ENCODE data around the gene PPFIA2. TPM values are rescaled to one million over a fixed set of nuclear protein-coding genes. Genes with fewer than 3 reads are reported as not detected.

The PPFIA2 gene
- total RNA-seq: not detected in 2 replicates

DNA sequence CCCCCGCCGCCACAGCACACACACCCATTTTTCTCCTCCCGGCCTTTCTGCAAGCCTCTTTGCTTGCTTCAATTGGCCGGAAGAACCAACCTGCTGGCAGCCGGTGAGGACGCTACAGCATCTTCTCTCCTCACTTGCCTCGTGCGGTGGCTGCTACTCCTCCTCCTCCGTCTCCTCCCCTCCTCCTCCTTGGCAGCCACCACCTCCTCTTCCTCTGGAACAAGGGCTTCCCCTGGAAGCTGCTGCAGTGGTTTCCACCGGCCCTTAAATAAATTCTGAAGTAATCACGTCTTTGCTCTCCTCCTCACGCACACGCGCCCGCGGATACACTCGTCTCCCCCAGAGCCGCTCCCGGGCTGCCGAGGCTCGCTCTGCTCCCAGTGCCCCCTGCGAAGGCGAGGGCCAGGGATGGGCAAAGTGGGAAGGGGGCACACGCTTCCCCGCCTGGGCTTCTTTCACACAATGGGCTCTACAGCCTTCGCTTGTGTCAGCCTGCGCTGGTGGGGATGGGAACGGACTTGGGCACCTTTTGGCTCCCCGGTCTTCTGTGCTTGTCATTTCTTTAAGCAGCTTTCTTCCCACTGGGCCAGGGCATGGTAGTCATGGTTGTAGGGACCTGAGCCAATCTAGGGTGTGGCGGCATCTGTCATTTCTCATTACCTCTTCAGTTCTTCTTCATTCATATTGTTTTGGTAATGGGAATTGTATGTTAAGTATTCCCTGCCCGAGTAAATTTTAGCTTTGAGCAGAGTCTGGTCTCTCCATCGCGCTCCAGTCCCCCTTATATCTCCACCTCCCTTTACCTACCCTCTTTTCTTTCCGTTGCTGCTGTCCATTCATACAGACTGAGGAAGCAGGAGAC, at the start of gene PPFIA2:
Gene PPFIA2 (minus strand): TSS at position 161 of the 862 bp plus-strand sequence.
- intact Hi-C loops (cut with micrococcal nuclease): no loop called here

DNA sequence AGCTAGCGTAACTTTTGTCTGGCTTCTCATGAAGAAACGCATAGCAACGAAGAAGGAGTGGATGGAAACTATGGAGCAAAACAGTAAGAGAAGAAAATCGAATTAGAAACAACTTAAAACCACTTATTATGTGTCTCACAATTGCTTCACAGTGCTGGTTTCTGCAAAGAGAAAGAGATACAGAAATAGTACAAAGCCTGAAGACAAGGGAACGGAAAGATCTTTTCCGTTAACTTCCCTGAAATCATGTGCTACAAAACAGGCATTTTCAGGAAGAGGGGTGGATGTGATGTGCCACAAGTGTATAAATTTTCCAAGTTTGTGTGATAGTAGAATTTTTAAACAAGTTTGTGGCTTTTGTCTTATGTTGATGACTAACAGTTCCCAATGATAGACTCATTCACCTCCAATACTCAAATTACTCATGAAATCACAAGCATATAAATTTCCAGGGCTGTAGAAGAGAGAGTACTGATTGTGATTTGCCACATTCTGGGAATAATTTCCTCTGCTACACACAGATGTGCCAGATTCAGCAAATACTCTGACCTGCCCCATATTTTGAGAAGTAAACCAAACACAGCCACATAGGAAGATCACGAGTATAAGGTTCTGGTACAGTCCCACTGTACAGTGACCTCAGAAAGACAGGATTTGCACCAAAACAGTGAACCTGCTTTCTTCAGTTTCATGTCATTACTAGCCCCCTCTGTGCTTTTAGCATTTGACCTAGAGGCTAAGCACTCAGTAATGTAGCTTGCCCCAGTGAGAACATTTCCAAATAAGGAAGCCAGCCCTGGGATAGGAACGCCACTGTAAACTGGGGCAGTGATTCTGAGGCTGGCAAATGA, 41.4 kb upstream of the PPFIA2 start:
- intact Hi-C loops (cut with micrococcal nuclease): no loop called here

DNA sequence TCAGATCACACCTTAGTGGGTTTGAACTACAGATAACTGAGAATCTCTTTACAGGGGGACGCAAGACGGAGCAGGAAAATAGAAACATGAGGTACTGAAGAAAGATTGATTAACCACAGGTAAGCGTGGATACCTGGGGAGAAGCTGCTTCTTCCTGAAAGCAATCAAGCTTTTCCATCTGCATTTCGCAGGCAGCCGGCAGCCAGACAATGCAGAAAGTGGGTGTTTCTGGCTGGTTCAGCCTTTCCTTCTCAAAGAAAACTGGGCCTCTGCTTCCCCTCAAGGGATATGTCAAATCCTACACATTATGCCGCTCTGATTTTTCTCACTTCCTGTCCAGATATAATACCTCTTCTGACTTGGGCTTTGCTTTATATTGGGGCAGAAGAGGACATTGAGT, 39.1 kb upstream of the PPFIA2 start:
- intact Hi-C loops (cut with micrococcal nuclease): no loop called here

DNA sequence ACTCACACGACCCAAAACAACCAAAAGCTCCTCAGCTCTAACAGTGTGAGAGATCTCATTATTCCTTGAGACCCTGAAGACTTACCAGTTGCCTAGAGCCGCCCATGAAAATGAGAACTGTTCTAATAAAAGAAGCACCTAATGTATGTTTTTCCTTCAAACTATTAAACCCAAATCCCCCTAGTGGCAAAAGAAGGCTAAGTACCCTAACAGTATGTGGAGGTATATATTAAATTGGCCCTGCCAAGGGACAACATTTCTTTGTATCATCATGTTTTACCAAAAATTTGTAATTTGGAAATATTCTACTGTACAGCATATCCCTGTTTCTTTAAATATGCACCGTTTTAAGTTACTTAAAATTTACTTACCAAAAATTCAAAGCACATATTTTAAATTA, 38.0 kb upstream of the PPFIA2 start:
- intact Hi-C loops (cut with micrococcal nuclease): no loop called here

DNA sequence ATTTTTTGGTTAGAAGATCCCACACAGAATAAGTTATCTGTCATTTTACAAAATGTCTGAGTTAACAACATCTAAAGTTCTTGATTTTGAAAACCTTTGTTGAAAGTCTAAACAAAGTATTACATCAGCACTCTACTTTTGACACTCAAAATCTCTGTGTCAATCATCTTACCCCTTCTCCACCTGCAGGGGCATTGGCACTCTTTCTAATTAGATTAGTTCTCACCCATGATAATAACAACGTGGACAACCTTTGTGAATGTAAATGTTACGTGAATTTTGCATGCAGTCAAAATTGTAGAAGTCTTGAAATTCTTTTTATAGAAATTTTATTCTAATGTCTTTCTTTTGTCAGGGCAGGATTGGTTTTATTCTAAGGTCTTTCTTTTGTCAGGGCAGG, 33.5 kb upstream of the PPFIA2 start:
- intact Hi-C loops (cut with micrococcal nuclease): no loop called here

DNA sequence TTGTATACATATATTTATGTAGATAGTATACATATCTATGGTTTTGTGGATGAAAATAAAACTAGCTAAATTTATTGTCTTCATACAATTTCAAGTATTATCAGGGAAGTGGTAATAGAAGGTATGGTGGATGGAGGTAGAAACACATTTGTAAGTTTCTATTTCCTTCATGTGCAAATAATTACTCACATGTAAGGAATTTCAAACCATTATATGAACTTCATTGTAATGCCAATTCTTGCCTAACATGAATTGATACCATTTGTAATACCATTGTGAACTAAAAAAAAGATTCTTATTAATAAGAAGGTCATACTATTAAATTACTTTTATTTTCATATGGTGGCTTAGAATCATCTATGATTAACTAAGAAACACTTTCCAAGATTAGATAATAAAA, 20.1 kb upstream of the PPFIA2 start:
- intact Hi-C loops (cut with micrococcal nuclease): no loop called here

DNA sequence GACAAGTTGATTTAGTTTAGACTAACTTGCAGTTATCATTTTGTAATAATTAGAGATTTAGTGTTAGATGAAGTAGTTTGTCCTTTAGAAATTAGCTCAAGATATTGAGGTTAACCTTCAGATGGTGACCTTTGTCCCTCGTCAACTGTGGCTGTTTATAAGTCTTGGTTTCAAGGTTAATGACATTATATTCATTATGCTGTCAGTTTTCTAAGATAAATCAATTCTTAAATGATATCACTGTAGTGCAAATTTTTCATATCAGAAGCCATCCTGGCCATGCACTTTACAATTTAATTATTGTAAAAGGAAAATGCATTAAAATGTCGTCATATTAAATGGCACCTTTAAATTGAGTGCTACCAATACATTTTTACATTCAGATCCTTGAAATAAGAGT, 19.6 kb upstream of the PPFIA2 start:
- intact Hi-C loops (cut with micrococcal nuclease): no loop called here

DNA sequence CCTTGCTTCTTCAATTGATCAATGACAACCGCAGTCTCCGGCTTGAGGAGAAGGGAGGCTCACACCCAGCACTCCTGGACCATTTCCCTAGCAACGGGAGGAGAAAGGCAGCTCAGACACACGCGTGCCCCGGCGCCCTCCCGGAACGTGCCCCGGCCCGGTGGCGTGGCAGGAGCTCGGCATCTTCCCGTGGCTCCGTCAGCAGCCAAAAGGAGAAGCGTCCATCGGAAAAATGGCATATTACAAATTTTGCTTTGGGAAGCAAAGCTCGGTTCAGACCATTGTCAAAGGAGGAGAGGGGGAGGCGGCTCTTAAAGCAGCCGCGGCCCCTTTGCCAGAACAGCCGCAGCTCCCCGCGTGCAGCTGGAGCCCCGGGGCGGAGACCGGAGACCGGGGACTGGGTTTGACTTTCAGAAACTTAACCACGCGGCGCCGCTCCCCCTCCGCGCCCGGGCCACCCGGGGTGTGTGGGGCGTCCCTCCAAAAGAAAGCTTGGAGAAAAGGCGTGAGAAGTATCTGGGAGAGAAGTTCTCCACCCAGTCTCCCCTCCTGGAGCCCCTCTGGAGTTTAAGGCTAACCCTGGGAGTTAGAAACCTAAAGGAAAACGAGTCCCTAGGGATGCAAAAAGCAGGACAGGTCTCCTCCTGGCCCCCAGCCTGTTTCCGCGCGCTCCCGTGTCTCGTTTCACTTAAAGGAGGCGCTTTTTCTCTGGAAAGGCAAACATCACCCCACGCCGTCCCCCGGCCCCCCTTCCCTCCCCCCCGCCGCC, 545 bp downstream of the PPFIA2 start:
- intact Hi-C loops (cut with micrococcal nuclease): no loop called here

DNA sequence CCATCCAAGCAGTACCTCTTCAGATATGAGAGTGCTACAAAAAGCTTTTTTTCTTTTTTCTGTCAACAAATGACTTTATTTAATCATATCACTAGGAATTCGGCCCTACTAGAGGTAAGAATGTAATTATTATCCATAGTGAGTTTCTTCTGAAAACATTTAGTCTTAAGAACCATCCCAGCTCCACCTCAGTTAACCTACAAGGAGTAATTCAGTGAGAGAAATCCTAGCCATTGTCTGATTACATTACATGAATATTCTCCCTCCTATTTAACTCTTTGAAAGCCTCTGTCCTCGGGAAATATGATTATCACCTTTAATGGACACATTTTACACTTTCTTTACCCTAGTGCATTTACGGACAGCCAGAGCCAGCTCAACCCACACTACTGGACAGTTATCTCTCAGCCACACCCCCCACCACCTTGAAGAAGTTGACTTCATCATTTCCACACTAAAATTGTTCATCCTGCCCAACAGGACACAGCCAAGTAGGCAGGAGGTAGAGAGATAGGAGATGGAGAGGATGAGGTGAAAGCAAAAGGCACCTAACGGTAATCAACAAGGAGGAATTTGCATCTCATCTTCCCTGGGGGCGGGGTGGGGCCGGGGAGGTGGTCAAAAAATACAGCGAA, 1.3 kb downstream of the PPFIA2 start:
- intact Hi-C loops (cut with micrococcal nuclease): no loop called here

DNA sequence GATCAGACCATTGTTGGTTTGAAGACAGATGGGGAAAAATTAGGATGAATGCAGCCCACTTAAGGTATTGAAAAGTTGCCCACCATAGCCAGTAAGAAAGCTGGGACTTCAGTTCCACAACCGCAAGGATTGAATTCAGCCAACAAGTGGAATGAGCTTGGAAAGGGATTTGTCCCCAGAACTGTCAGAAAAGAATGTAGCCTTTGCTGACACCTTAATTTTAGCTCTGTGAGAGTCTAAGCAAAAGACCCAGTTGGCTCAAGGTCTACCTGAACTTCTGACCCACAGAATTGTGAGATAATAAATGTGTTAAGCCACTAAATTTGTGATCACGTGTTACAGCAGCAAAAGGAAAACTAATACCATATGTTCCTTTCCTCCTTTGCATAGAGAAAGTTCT, 29.4 kb downstream of the PPFIA2 start:
- intact Hi-C loops (cut with micrococcal nuclease): no loop called here

DNA sequence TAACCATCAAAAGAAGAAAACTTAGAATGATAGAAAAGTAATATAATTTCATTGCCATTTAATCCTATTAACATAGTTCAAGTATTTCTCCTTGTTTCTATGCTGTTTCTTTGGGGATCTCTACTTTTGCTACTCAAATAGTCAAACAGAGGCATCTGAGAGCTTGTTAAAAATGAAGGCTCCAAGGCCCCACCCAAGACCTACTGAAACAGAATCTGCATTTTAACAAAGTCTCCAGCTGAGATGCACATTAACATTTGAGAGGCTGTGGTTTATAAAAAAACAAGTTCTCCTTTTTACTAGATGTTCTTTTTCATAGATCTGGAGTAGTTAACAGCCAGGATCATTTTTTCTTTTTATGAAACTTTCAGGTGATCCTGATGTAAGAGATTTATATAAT, 31.8 kb downstream of the PPFIA2 start:
- intact Hi-C loops (cut with micrococcal nuclease): no loop called here

DNA sequence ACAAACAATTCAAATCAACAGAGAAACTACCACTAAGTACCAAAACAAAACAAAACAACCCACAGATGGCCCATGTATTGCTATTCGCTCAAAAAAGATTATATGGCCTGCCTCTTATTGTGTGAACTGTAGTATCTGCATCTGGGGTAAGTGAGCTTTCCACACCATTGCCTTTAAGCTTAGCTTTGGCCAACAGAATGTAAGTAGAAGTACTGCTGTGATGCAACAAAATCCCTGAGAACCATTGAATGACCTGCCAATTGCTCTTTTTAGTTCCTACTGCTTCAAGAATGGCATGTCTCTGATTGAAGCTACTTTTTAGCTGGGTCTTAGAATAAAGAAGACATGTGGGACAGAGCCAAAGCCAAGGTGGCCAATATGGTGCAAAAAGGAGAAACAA, 32.5 kb downstream of the PPFIA2 start:
- intact Hi-C loops (cut with micrococcal nuclease): no loop called here

DNA sequence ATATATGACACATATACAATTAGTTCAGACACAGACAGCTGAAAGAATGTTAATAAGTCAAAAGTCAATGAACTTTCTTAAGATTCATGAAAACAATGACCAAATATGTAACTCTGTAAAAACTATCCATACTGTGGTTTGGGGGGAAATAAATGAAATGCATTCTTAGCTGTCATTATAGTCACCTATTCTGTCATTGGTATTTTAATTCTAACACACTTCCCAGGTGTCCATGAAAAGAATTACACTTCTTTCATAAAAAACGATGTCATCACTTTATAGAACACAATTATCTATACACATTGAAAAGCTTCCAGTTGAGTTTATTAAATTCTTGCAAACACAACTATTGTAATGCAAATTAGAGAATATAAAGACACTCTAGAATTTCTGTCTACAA, 35.8 kb downstream of the PPFIA2 start:
- intact Hi-C loops (cut with micrococcal nuclease): no loop called here

DNA sequence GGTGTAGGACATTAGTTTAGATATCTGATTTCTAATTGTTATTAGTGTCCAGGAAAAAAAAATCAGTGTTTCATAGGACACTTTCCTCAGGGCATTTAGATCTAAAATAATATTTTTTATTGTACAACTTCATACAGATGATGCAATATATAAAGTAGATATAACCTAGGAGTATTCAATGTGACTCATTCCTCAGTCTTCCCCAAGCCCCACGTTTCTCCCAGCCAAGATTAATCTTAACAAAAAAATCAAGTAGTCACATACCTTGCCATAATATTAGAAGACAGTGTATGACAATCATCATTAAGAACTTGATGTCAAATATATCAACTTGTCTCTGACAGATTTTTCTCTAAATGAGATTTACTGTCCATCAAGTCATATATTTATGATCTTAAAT, 37.1 kb downstream of the PPFIA2 start:
- intact Hi-C loops (cut with micrococcal nuclease): no loop called here

DNA sequence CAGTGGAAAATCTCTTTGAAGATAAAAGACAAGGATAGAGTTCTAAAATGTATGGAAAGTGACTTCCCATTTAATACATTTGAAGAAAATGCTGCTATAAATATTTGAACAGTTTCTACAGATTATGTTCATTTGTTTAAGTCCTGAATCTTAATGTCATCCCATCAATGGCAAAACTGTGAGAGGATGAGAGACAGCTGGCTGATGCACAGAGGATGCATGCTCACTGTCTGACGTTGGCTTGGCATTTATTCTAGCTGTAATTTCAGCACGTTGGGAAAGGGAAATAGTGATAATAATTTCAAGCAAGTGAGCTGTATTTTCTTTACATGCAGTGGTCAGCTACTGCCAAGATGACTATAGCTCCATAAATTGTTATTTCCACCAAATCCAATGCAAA, 40.5 kb downstream of the PPFIA2 start:
- intact Hi-C loops (cut with micrococcal nuclease): no loop called here

DNA sequence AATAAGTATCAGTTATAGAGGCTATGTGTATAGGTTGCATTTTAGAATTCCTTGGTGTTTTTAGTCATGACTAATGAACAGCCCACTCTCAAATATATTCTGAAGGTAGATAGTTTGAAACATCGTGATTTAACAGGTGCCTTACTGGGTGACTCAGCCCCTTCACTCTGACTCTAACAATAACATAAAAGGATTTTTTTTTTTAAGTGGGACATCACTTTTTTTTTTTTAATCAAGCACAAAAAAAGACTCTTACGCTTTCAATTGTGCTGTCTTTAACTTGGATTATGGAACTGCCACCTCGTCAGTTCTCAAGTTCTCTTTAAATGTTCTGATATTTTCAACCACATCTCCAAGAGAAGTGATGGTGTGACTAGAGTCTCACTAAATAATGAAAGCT, 46.6 kb downstream of the PPFIA2 start:
- intact Hi-C loops (cut with micrococcal nuclease): no loop called here

DNA sequence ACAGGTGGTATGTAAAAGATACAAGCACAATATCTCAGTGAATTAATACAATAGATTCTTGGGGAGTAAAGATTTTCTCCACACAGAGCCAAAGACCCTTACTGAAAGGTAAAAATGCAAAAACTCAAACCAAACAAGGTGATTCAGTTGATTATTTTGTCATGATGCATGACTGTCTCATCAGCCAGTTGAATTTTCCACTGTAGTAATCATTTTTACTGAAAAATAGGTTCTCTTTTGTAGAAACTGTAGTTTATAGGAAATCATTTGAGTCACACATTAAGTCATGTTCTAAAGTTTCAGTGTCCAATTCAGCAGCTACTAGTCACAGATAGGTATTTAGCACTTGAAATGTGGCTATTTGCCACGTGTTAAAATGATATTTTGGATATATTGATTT, 53.6 kb downstream of the PPFIA2 start:
- intact Hi-C loops (cut with micrococcal nuclease): no loop called here

DNA sequence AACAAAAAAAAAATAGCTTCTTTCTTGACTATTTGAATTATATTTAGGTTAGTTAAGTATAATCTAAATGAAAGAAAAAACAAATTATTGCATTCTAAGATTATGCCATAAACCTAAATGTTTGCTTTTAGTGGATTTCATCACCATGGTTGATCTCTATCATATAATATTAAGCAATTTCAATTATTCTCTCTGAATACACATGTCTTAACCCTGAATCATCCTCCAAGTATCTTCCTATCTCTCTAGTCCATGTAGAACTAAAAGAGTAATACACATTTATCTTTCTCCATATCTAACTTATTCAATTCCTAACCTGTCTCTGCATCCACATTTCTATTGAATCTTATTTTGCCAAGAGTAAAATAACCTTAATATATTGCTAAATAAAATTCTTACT, 59.6 kb downstream of the PPFIA2 start:
- intact Hi-C loops (cut with micrococcal nuclease): no loop called here

DNA sequence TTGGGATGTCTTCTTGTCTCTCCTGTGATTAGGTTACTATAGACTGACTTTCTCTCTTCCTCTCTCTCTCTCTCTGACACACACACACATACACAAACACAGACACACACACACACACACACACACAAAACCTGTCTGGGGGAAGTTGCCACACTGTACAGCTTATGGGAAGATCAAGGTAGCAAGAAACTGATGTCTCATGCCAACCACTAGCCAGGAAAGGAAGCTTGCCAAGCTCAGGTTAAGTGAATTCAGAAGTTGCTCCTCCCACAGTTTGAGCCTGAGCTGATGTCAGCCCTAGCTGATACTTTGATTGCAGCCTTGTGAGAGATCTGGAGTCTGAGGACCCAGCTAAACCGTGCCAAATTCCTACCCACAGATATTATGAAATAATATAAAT, 67.1 kb downstream of the PPFIA2 start:
- intact Hi-C loops (cut with micrococcal nuclease): no loop called here

DNA sequence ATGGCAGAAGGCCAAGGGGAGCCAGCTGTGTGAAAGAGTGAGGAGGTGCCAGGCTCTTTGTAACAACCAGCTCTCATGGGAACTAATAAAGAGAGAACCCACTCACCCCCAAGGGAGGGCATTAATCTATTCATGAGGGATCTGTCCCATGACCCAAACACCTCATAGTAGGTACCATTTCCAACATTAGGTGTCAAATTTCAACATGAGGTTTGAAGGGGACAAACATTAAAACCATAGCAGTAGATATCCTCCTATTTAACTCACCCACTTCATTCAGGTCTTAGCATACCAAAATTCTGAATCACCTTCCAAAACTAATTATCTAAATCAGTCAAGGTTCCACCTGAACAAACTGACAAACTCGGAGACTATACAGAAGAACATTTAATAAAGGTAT, 75.3 kb downstream of the PPFIA2 start:
- intact Hi-C loops (cut with micrococcal nuclease): no loop called here

DNA sequence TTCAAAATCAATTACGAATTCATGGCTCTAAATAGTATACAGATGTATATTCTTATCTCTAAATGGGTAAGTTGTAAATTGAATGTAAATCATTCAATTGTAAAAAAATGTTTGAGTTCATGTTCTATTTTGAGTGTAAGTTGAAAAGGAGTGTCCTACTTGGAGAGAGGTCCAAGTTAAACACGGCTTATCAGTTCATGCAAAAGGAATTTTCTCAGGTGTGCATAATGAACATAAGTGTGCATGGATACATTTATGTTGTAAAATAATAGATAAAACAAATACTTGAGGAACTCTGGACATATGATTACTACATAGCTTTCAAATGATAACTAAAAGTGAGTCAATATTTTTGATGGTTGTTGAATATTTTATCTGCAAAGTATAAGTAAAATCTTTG, 79.5 kb downstream of the PPFIA2 start:
- intact Hi-C loops (cut with micrococcal nuclease): no loop called here
